GDM1 (cell line): Measurements from ENCODE around the gene MTTP.

Experiments used
- DNase-seq: peaks from one replicate; lab custom pipeline; 2025; lab: John Stamatoyannopoulos, UW

MTTP gene

DNA sequence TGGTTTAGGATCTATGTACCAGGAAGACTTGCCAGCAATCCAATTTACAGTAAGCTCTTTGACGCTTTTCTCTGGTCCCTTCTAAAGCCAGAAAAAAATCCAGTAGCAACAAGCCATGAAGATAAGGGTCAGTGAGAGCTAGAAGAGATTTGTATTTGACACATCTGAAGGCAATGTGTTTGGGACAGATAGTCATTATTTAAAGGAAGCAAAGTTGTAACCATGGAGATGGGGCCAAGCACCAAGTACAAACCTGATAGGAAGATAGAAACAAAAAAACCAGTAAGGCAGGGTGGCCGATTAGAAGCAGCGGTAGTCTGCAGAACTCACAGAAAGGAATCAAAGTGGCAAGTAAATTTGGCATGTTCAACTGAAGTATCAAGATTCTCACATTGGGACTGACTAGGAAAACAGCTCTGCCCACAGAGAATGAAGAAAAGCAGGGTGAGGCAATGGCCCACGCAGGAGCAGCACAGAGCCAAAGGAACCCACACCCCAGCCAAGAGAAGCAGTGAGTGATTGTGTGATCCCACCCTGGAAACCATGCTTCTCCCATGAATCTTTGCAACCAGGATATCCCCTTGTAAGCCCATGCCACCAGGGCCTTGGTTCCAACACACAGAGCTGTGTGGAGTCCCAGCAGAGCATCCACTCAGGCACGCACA lies 95.9 kb downstream of the MTTP start:
- DNase-seq: no peak
